Stimulated activated CD8-positive, alpha-beta memory T cell treated with anti-CD3 and anti-CD28 coated beads, Interleukin-12 subunit alpha, Interleukin-12 subunit beta, amount 100 ng/mL, for 1 hour (primary cell): ENCODE results near the gene EEF1B2.
"Not testable (repeated sequence)": the region's sequence is repeated elsewhere in the genome, so short reads cannot be mapped to it uniquely, and the experiment has no call there.

Source experiments
- DNase-seq: peaks from one replicate; pipeline ENCODE4 v3.0.0-alpha.2; 2020; ENCODE audit warnings: low read depth

Gene EEF1B2

DNA sequence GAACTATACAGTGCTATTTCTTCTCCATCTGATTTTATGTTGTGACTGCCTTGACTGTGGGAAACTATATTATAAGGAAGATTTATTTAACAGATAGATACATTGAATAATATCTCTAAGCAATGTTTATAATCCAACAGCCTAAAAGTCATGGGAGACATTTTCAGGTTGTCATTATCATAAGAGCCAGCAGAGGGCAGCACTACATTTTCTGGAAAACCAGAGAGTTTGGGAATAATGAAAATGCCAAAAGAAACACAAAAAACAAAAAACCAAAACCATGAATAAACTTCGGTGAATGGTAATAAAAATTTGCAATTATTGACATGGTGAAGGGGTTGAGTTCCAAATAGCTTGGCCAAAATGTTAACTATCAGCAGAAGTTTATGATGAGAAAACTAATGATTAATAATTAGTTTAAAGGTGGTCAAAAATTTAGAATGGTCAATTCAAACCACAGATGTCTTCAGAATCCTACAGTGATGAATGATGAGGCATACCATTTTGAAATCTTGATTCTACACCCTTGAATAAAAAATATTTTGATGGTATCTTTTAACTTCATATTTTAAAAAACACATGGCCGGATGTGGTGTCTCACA is 4.7 kb downstream of the EEF1B2 start:
- DNase-seq, result peak; percentile 15

DNA sequence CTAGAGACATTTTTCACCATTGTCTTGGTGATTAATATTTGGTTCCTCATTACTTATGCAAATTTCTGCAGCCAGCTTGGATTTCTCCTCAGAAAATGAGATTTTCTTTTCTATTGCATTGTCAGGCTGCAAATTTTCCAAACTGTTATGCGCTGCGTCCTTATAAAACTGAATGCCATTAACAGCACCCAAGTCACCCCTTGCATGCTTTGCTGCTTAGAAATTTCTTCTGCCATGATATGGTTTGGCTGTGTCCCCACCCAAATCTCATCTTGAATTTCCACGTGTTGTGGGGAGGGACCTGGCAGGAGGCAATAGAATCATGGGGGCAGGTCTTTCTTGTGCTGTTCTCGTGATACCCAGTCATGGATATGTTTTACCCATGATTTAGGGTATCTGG is 8.5 kb downstream of the EEF1B2 start:
- not testable (repeated sequence) for DNase-seq

DNA sequence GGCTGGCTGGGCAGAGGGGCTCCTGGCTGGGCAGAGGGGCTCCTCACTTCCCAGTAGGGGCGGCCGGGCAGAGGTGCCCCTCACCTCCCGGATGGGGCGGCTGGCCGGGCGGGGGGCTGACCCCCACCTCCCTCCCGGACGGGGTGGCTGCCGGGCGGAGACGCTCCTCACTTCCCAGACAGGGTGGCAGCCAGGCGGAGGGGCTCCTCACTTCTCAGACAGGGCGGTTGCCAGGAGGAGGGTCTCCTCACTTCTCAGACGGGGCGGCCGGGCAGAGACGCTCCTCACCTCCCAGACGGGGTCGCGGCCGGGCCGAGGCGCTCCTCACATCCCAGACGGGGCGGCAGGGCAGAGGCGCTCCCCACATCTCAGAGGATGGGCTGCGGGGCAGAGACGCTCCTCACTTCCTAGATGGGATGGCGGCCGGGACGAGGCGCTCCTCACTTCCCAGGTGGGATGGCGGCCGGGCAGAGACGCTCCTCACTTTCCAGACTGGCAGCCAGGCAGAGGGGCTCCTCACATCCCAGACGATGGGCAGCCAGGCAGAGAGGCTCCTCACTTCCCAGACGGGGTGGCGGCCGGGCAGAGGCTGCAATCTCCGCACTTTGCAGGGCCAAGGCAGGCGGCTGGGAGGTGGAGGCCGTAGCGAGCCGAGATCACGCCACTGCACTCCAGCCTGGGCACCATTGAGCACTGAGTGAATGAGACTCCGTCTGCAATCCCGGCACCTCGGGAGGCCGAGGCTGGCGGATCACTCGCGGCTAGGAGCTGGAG is 12.1 kb downstream of the EEF1B2 start:
- DNase-seq, result not testable (repeated sequence)

DNA sequence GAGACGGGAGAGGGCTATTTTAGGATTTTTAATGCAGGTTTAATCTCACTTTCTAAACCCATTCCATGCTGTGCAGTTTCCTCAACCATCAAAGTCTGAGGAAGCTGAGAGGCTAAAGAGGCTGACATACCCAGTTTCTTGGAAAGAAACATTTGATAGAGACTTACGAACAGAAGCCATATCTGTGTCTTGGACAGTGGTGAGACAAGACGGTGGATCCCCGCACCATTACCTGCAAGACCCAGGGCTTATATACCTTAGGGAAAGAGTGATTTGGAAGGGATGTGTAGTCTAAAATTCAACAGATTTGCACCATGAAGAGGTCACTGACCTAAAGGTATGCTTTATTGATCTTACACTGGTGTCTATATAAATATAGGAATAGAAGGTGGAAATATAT is 13.5 kb downstream of the EEF1B2 start:
- no peak for DNase-seq

DNA sequence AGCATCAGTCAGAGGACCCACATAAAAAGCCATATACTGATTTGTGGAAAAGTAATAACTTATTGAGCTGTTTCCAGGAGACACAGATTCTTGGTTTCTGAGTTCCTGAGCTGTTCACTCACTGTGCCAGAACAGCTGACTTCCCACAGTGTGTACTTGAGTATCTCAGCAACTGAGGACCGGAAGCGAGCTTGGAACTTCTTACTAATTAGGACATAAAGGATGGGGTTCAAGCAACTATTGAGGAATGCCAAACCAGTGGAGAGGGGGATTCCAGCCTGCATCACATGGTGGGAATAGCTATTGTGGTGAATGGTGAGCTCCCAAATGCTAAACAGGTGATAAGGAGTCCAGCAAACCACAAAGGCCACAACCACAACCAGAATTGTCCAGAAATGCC is 16.4 kb downstream of the EEF1B2 start:
- no peak for DNase-seq

DNA sequence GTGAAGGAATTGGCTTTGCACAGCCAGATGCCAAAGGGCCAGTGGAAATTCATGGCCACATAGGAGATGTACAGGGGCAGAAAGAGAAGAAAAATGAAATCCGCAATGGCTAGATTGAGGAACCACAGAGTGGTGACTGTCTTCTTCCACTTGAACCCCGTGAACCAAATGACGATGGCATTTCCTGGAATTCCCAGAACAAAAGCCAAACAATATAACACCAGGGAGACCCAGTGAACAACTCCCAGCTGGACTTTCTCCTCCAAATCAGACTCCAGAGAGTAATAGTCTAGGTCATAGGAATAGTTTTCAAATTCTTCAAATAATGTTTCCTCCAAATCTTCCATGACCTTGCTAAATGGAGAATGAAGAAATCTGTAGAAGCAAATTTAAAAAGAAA is 17.2 kb downstream of the EEF1B2 start:
- no peak for DNase-seq

DNA sequence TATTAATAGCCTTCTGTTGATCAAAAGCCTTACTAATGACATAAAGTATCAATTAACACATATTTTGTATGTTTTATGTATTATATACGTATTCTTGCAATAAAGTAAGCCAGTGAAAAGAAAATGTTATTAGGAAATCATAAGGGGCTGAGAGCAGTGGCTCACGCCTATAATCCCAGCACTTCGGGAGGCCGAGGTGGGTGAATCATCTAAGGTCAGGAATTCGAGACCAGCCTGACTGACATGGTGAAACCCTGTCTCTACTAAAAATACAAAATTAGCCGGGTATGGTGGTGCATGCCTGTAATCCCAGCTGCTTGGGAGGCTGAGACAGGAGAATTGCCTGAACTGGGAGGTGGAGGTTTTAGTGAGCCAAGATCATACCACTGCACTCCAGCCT is 21.8 kb downstream of the EEF1B2 start:
- not testable (repeated sequence) for DNase-seq

DNA sequence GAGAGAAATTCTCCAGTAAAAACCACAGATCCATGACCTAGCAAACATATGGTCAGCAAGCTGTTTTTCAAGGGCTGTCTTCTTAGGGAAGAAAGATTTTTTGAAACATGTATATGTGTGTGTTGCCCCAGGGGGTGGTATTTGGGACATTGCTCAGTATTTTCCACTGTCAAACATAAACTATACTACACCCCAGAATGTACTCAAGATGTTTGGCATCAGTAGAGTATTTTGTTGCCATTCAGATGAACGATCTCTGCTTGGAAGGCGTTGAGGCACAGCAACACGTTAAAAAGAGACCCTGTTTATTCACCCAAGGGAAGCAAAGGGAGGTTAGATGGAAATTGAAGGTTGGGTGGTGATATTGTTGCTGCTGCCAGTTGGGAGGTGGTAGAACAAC is 30.0 kb downstream of the EEF1B2 start:
- no peak for DNase-seq

DNA sequence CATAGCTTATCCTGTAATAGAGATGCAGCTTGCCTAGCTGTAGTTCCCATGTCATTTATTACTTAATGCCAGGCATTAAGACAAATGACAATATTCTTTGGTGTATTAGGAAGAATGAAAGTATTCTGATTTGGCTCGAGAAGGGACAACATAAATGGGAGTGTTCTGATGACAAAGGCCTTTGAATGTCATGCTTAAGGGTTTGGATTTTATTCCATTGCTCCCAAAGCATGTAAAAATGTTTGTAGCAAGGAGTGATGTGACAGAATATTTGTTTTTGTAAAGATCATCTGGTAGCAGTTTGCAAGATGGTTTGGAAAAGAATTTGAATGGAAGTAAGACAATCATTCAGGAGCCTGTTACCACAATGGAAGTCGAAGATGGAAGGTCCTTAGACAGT is 30.4 kb downstream of the EEF1B2 start:
- no peak for DNase-seq

DNA sequence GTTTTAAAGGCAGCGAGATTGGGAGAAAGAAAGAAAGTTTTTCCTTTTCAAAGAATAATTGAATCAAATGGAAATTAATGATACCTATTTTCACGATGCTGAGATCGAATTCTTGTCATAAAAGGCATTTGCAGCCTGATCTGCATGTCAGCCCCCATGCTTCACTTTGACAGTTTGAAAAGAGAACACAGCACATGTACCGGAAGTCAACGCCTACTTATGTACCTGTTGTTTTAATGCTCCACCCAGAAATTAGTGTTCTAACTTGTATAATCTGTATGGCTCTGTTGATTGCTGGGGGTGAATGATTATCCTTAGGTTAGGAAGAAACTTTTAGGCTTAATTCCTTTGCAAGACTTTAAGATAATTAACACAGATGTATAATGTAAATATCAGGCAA is 31.0 kb downstream of the EEF1B2 start:
- DNase-seq, result no peak

DNA sequence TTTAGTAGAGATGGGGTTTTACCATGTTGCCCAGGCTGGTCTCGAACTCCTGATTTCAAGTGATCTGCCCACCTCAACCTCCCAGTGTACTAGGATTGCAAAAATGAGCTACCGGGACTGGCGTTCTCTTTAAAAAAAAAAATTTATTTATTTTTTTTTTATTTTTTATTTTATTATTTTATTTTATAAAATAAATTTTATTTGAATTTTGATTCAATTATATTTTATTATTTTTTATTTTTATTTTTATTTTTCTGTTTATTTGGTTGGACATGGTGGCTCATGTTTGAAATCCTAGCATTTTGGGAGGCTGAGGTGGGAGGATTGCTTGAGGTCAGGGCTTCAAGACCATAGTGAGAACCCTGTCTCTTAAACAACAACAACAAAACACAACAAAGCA is 32.5 kb downstream of the EEF1B2 start:
- no peak for DNase-seq

DNA sequence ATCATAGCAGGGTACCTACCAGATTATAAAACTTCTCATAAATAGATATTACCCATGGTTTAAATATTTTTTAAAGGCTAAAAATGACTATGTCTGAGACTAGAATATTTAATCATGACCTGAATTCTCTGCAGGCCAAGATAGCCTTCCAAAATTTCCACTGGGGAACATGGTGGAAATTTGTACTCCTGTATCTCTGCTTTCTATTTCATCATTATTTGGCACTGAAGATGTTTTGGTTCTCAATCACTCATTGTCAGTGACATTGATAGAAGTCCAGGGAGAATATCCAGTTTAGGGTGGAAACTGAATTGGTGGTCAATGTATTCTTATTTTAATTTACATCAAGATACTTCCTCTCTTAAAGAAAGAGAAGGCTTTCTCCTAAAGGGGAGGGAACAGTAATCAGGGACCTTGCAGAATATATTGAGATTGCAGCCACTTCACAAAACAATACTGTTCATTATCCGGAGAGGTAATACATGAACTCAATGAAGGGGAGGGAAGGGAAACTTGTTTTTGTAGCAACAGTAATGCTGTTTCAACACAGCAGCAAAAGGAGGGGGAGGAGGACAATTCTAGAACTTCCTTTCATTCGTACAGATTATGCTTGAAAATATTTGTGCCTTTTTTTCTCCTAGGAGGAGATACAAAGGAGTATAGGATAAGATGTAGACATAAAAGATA is 34.1 kb downstream of the EEF1B2 start:
- no peak for DNase-seq

DNA sequence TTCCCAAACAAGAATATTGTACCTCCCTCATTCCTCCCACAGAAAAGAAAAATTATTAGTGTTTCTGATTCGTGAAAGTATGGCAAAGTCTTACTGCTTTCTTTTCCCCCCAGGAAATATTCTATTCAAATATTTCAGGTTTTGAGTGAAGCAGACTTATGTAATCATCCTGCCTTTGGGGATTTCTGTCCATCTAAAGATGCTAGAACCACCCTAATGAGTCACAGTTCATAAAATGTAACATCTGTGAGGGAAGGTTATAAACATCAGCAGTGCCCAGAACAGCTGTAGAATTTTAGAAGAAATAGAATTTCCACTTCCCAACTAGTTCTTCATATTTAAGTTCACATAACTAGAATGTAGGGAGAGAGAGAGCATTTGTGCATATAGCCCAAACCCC is 39.0 kb downstream of the EEF1B2 start:
- no peak for DNase-seq

DNA sequence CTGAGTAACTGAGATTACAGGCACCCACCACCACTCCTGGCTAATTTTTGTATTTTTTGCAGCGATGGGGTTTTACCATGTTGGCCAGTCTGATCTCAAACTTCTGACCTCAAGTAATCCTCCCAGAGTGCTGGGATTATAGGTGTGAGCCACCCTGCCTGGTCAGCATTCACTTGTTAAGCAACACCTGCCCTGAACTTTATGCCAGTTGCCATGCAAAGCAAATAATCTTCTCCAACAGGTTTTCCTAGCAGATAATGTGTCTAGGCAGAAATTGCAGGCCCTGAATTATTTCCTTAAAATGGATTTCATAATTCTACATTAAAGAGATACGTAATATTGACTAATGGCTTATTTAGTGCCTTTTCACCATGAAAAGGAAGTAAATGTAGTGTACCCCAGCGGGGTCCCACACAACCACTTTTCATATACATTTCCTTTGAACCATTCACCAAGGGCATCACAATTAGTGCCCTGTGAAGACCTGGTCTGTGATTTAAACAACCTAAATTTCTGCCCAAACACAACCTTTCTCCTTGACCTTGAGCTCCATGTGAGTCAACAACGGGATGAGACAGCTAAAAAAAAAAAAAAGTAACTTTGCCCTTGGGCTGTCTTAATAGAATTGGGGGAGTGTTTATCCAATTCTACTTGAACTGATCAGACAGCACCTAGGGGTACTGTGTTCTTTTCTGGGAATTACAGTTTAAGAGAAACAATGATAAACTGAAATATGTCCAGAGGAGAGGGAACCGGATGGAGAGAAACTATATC is 41.6 kb downstream of the EEF1B2 start:
- DNase-seq, result no peak

DNA sequence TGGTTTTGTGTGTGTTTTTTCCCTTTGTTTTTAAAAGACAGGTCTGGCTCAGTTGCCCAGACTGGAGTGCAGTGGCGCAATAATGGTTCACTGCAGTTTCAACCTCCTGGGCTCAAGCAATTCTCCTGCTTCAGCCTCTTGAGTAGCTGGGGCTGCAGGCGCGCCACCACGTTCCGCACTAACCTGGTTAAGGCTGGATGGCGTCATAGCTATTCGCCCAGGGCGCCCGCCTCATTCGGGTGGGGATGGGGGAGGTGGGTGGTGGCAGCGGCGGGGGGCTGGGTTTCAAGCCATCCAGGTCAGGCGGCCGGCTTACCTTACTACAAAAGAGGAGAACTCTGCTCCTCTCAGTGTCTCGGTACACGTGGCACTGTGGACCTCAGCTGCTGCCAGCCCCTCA is 42.8 kb downstream of the EEF1B2 start:
- no peak for DNase-seq

DNA sequence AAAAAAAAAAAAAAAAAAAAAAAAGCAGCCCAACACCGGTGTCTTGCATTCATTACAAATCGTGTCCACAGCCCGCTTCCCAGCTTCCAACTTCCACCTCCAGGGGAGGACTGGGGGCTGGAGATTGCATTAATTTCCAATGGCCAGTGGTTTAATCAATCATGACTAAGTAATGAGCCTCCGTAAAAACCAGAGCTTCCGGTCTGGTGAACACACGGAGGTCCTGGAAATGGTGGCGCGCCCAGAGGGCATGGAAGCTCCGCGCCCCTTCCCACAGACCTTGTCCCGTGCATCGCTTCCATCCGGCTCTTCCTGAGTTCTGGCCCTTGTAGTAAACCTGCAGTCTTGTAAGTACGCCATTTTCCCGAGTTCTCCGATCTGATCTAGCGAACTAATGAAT is 43.6 kb downstream of the EEF1B2 start:
- DNase-seq, result no peak

DNA sequence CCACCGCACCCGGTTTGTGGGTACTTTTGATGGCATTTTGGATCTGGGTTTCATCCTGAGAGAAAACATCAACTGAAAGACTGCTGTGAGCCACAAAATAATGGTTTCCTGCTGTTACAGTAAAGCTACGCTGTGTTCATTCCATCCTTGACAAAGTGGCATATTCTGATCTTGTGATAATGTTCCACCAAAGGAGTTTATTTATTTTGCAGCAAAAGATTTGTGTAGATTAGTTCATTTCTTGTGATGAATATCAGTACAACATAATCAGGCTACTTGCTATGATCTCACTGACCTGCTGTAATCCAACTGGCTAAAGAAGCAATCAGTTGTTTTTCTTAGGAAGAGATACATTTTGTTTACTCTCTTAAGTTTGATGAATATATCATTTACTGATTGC is 45.0 kb downstream of the EEF1B2 start:
- no peak for DNase-seq

DNA sequence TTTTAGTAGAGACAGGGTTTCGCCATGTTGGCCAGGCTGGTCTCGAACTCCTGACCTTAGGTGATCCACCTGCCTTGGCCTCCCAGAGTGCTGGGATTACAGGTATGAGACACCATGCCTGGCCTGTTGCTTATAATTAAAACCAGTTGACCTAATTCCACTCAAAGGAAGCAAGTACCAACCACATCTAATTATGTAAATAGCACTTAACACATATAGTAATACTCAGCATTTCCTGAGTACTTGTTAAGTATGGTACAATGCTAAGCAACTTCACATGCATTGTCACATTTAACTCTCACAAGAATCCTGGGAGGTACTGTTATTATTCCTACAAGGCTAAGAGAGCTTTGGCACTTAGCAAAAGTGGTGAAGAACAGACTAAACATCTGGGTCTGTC is 47.6 kb downstream of the EEF1B2 start:
- not testable (repeated sequence) for DNase-seq

DNA sequence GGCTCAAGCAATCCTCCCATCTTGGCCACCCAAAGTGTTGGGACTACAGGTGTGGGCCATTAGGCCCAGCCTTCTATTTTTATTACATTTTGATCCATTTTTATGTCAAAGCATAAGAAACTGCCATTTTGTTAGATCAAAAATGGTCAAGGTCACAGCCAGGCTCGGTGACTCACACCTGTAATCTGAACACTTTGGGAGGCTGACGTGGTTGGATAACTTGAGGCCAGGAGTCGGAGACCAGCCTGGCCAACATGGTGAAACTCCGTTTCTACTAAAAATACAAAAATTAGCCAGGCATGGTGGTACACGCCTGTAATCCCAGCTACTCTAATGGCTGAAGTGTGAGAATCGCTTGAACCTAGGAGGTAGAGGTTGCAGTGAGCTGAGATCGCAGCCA is 49.2 kb downstream of the EEF1B2 start:
- DNase-seq, result no peak

DNA sequence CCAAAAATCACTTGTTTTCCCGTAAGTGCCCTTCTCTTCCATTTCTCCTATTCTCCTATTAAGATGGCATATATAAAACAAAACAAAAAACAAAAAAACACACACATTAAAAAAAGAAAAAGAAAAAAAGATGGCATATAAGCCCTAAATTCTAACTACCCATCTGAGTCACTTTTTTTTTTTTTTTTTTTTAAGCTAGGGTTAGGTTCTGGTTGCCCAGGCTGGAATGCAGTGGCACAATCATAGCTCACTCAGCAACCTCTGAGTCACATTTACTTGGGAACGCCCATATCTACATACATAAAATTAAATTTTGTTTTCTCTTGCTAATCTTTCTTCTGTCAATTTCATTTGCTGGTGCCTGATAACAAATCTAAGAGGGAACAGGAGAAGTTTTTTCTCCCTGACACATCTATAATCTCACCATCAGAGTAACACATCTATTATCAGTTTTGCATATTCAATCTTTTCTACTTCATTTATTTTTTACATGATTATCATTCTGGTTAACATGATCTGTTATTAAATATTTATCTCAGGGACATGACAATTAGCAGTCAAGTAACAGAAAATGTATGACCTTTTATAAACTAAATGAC is 52.1 kb downstream of the EEF1B2 start:
- DNase-seq, result no peak
